ENCODE data around the gene MCM10. TPM values are rescaled to one million over a fixed set of nuclear protein-coding genes. Genes with fewer than 3 reads are reported as not detected.
"Not testable (repeated sequence)": the region's sequence is repeated elsewhere in the genome, so short reads cannot be mapped to it uniquely, and the experiment has no call there.

MCM10 gene
- total RNA-seq, 2 experiments from 2014 or later: 0.16 to 0.50 TPM

DNA sequence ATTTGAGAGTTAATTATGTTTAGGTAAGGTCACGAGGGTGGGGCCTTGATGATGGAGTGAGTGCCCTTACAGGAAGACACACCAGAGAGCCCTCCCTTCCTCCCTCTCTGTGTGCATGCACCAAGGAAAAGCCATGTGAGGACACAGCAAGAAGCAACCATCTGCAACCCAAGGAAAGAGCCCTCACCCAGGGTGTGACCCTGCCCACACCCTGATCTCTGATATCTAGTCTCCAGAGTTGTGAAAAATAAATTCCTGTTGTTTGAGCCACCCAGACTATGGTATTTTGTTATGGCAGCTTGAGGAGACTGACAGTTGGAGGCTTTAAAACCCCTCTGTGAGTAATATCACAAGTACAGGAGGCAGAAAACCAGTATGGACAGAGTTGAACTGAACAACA lies 15.0 kb upstream of the MCM10 start:
- Histone ChIP-seq H3K27ac (ENCODE audit: low read depth in 1 of 2, low read length in 2 of 2) (no peak overlapping the region), H3K36me3 (ENCODE audit: insufficient read depth, low read length) (peaks cover 16% of the 10 kb centered on the region), H3K4me1 (ENCODE audit: insufficient read depth, low read length) (no peaks in the 10 kb centered on the region), H3K9me3 (ENCODE audit: control insufficient read depth in 1 of 2, insufficient read depth in 1 of 2, low read length in 2 of 2) (peaks cover 0 to 16% of the 10 kb centered on the region in 2 experiments), H3K4me3 (ENCODE audit: low read length) (no peak overlapping the region), H3K27me3 (ENCODE audit: control insufficient read depth in 1 of 2, insufficient read depth in 2 of 2, low read length in 2 of 2) (no peaks in the 10 kb centered on the region)
- ChIA-PET CTCF (no interaction called here), POLR2A (no interaction called here)
- Mint-ChIP-seq H3K27me3 (no peaks in the 10 kb centered on the region), H3K36me3 (ENCODE audit: low read depth) (peaks cover 38% of the 10 kb centered on the region), H3K4me1 (ENCODE audit: low read depth) (no peaks in the 10 kb centered on the region), H3K9me3 (peaks cover 6% of the 10 kb centered on the region), H3K27ac (no peak overlapping the region), H3K4me3 (no peak overlapping the region)
- ATAC-seq (ENCODE audit: poor library complexity): no peak
- no peak for TF ChIP-seq CTCF (IDR thresholded peaks at IDR 0.05)
- no peak for DNase-seq
- intact Hi-C loops (cut with DNase I, micrococcal nuclease): no loop called here

DNA sequence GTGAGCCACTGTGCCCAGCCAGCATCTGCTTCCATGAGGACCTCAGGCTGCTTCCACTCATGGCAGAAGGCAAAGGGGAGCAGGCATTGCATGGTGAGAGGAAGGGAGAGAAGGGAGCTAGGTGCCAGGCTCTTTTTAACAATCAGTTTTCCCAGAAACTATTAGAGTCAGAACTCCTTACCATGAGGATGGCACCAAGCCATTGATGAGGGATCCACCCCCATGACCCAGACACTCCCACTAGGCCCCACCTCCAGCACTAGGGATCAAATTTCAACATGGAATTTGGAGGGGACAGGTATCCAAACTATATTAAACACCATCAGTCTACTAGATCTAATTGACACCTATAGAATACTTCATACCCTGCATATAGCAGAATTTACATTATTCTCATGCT lies 14.2 kb upstream of the MCM10 start:
- Mint-ChIP-seq H3K36me3 (ENCODE audit: low read depth) (peaks cover 30% of the 10 kb centered on the region), H3K4me1 (ENCODE audit: low read depth) (no peaks in the 10 kb centered on the region), H3K9me3 (peaks cover 6% of the 10 kb centered on the region), H3K4me3 (no peak overlapping the region), H3K27me3 (no peaks in the 10 kb centered on the region), H3K27ac (no peak overlapping the region)
- ChIA-PET POLR2A (no interaction called here), CTCF (interaction anchor here (1.2 kb wide), 1 partner anchor 155 kb away, joined by 3 read pairs; no protein-coding TSS in a partner anchor)
- DNase-seq (no peak), ATAC-seq (ENCODE audit: poor library complexity) (no peak)
- no peak overlapping the region for H3K4me3 ChIP-seq (ENCODE audit: low read length)
- H3K27me3 ChIP-seq (ENCODE audit: control insufficient read depth in 1 of 2, insufficient read depth in 2 of 2, low read length in 2 of 2): no peaks in the 10 kb centered on the region
- H3K36me3 ChIP-seq (ENCODE audit: insufficient read depth, low read length): peaks cover 11% of the 10 kb centered on the region
- no peak for TF ChIP-seq CTCF (IDR thresholded peaks at IDR 0.05)
- H3K9me3 ChIP-seq (ENCODE audit: control insufficient read depth in 1 of 2, insufficient read depth in 1 of 2, low read length in 2 of 2): peaks cover 0 to 16% of the 10 kb centered on the region in 2 experiments
- no peak overlapping the region for H3K27ac ChIP-seq (ENCODE audit: low read depth in 1 of 2, low read length in 2 of 2)
- H3K4me1 ChIP-seq (ENCODE audit: insufficient read depth, low read length): no peaks in the 10 kb centered on the region
- intact Hi-C loops (cut with DNase I, micrococcal nuclease): no loop called here

GRCh38 chr10:13152296-13152695 lies 9.1 kb upstream of the MCM10 start:
- Histone ChIP-seq H3K4me1 (ENCODE audit: insufficient read depth, low read length) (no peaks in the 10 kb centered on the region), H3K9me3 (ENCODE audit: control insufficient read depth in 1 of 2, insufficient read depth in 1 of 2, low read length in 2 of 2) (peaks cover 0 to 4% of the 10 kb centered on the region in 2 experiments), H3K27me3 (ENCODE audit: control insufficient read depth in 1 of 2, insufficient read depth in 2 of 2, low read length in 2 of 2) (no peaks in the 10 kb centered on the region), H3K36me3 (ENCODE audit: insufficient read depth, low read length) (no peaks in the 10 kb centered on the region), H3K27ac (ENCODE audit: low read depth in 1 of 2, low read length in 2 of 2) (no peak overlapping the region), H3K4me3 (ENCODE audit: low read length) (no peak overlapping the region)
- intact Hi-C loops (cut with DNase I, micrococcal nuclease): no loop called here
- DNase-seq (no peak), ATAC-seq (ENCODE audit: poor library complexity) (no peak)
- peaks cover 5% of the 10 kb centered on the region for H3K9me3 Mint-ChIP-seq
- ChIA-PET POLR2A (no interaction called here), CTCF (no interaction called here)
- H3K36me3 Mint-ChIP-seq (ENCODE audit: low read depth): no peaks in the 10 kb centered on the region
- TF ChIP-seq CTCF (IDR thresholded peaks at IDR 0.05): no peak
- H3K27ac Mint-ChIP-seq: no peak overlapping the region
- no peak overlapping the region for H3K4me3 Mint-ChIP-seq
- H3K27me3 Mint-ChIP-seq: no peaks in the 10 kb centered on the region
- H3K4me1 Mint-ChIP-seq (ENCODE audit: low read depth): no peaks in the 10 kb centered on the region

DNA sequence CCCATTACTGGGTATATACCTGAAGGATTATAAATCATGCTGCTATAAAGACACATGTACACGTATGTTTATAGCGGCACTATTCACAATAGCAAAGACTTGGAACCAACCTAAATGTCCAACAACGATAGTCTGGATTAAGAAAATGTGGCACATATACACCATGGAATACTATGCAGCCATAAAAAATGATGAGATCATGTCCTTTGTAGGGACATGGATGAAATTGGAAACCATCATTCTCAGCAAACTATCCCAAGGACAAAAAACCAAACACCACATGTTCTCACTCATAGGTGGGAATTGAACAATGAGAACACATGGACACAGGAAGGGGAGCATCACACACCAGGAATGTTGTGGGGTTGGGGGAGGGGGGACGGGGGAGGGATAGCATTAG lies 5.5 kb upstream of the MCM10 start:
- H3K36me3 ChIP-seq (ENCODE audit: insufficient read depth, low read length); H3K4me3 ChIP-seq (ENCODE audit: low read length); H3K27ac ChIP-seq (ENCODE audit: low read depth in 1 of 2, low read length in 2 of 2); intact Hi-C loops (cut with DNase I, micrococcal nuclease); H3K36me3 Mint-ChIP-seq (ENCODE audit: low read depth); H3K27me3 ChIP-seq (ENCODE audit: control insufficient read depth in 1 of 2, insufficient read depth in 2 of 2, low read length in 2 of 2); H3K27ac Mint-ChIP-seq; H3K4me1 ChIP-seq (ENCODE audit: insufficient read depth, low read length); DNase-seq; POLR2A ChIA-PET; H3K4me3 Mint-ChIP-seq; H3K27me3 Mint-ChIP-seq; ATAC-seq (ENCODE audit: poor library complexity); H3K9me3 ChIP-seq (ENCODE audit: control insufficient read depth in 1 of 2, insufficient read depth in 1 of 2, low read length in 2 of 2); H3K9me3 Mint-ChIP-seq; H3K4me1 Mint-ChIP-seq (ENCODE audit: low read depth); CTCF ChIA-PET: not testable (repeated sequence)
